Activated naive CD8-positive, alpha-beta T cell treated with anti-CD3 and anti-CD28 coated beads for 36 hours (primary cell): Measurements from ENCODE around the gene S100B. TPM values are rescaled to one million over a fixed set of nuclear protein-coding genes. Genes with fewer than 3 reads are reported as not detected.
A peak's percentile ranks its signal among the peaks of the same experiment; 100 is the strongest.

Experiments used
- DNase-seq: peaks from one replicate; pipeline ENCODE4 v3.0.0; 2021
- H3K27ac Mint-ChIP-seq: one replicate; pipeline ENCODE4 v1.8.0; 2022; ENCODE audit warnings: mild to moderate bottlenecking, moderate library complexity, mixed read lengths
- H3K27me3 Mint-ChIP-seq: one replicate; pipeline ENCODE4 v1.8.0; 2022; ENCODE audit warnings: mild to moderate bottlenecking, mixed read lengths
- H3K36me3 Mint-ChIP-seq: one replicate; pipeline ENCODE4 v1.8.0; 2021; ENCODE audit warnings: mild to moderate bottlenecking, mixed read lengths
- H3K4me1 Mint-ChIP-seq: one replicate; pipeline ENCODE4 v1.8.0; 2021; ENCODE audit warnings: mixed read lengths
- H3K4me3 Mint-ChIP-seq: one replicate; pipeline ENCODE4 v1.8.0; 2022; ENCODE audit warnings: mild to moderate bottlenecking, moderate library complexity, mixed read lengths
- H3K9me3 Mint-ChIP-seq: one replicate; pipeline ENCODE4 v1.8.0; 2022; ENCODE audit warnings: mixed read lengths
- total RNA-seq, 2 experiments: library from RNA; stranded (reverse); gene quantifications; one replicate each; pipeline ENCODE4 v1.2.3, GENCODE V29; 2021

Gene S100B
- total RNA-seq: 10 to 100 TPM in 1 of 2 experiments, 1 to 10 TPM in 1; 8.7 to 10.5 TPM

- H3K27ac Mint-ChIP-seq: peak within 1 kb of the TSS; percentile 83
- peak; percentile 44 for DNase-seq
- H3K27me3 Mint-ChIP-seq: no peaks in the 10 kb centered on the region
- H3K9me3 Mint-ChIP-seq: no peaks in the 10 kb centered on the region
- H3K36me3 Mint-ChIP-seq: no peaks in the 10 kb centered on the region
- H3K4me3 Mint-ChIP-seq: peak within 1 kb of the TSS; percentile 72
- peaks cover 56% of the 10 kb centered on the region for H3K4me1 Mint-ChIP-seq
These were observed at the start of gene S100B for GRCh38 chr21:46604975-46605766. S100B (minus strand) TSS chr21:46605082; CDS start chr21:46602415, 2,667 bp downstream.

GRCh38 chr21:46651121-46651520, 46.2 kb upstream of the S100B start:
- peaks cover 28% of the 10 kb centered on the region for H3K4me1 Mint-ChIP-seq
- peak overlapping the region; percentile 41 for H3K27ac Mint-ChIP-seq
- no peak for DNase-seq
- H3K36me3 Mint-ChIP-seq: peaks cover 73% of the 10 kb centered on the region
- H3K9me3 Mint-ChIP-seq: peaks cover 25% of the 10 kb centered on the region
- H3K4me3 Mint-ChIP-seq: no peak overlapping the region
- no peaks in the 10 kb centered on the region for H3K27me3 Mint-ChIP-seq

DNA sequence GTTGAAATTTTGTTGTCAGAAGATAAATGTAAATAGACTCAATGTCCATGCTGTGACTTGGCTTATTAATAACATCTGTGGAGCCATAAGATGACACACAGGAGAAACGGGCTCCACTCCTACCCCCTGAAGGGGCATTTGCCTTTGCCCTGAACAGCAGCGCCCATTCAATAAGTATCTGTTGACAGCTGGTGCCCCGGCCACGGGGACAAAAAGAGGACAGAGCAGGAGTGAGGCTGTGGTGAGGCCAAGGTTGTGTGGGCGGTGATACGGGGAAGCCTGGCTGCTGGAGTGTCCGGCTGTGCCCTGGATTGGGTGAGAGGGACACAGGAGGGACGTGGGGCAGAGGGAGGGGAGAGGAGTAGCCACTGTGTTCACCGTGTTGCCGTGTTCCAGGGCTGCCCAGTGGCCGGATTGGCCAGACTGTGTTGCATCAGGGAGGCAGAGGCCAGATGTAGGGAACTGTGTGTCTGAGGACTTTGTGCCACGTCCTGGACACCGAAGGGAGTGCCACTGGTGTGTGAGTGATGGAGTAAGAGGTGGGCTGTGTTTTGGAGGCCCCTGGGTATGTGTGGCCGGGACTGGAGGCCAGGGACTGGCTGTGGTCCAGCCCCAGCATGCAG, 45.7 kb upstream of the S100B start:
- peaks cover 73% of the 10 kb centered on the region for H3K36me3 Mint-ChIP-seq
- peaks cover 29% of the 10 kb centered on the region for H3K4me1 Mint-ChIP-seq
- no peak overlapping the region for H3K4me3 Mint-ChIP-seq
- peaks cover 20% of the 10 kb centered on the region for H3K9me3 Mint-ChIP-seq
- H3K27ac Mint-ChIP-seq: peak overlapping the region; percentile 41
- H3K27me3 Mint-ChIP-seq: no peaks in the 10 kb centered on the region
- no peak for DNase-seq

DNA sequence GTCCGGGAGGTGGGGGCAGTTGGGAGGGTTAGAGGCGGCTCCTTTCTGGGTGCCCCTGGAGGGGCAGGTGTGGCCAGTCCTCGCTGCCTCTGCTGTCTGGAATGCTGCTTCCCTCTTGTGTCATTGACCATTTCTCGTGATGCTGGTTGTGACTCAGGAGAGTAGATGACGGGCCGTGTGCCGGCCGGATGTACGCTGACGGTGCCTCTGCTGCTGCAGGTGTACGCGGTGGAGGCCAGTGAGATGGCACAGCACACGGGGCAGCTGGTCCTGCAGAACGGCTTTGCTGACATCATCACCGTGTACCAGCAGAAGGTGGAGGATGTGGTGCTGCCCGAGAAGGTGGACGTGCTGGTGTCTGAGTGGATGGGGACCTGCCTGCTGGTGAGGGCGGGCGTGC, 44.5 kb upstream of the S100B start:
- no peak overlapping the region for H3K4me3 Mint-ChIP-seq
- no peaks in the 10 kb centered on the region for H3K27me3 Mint-ChIP-seq
- no peak overlapping the region for H3K27ac Mint-ChIP-seq

GRCh38 chr21:46648539-46648938, 43.7 kb upstream of the S100B start:
- DNase-seq: no peak
- peaks cover 6% of the 10 kb centered on the region for H3K9me3 Mint-ChIP-seq
- H3K36me3 Mint-ChIP-seq: peaks cover 64% of the 10 kb centered on the region
- H3K27ac Mint-ChIP-seq: no peak overlapping the region
- no peak overlapping the region for H3K4me3 Mint-ChIP-seq
- no peaks in the 10 kb centered on the region for H3K27me3 Mint-ChIP-seq
- peaks cover 29% of the 10 kb centered on the region for H3K4me1 Mint-ChIP-seq

More for the DNA sequence above, 44.5 kb upstream of the S100B start:
- Mint-ChIP-seq H3K4me1 (peaks cover 29% of the 10 kb centered on the region), H3K36me3 (peaks cover 66% of the 10 kb centered on the region), H3K9me3 (peaks cover 10% of the 10 kb centered on the region)
- DNase-seq: no peak

DNA sequence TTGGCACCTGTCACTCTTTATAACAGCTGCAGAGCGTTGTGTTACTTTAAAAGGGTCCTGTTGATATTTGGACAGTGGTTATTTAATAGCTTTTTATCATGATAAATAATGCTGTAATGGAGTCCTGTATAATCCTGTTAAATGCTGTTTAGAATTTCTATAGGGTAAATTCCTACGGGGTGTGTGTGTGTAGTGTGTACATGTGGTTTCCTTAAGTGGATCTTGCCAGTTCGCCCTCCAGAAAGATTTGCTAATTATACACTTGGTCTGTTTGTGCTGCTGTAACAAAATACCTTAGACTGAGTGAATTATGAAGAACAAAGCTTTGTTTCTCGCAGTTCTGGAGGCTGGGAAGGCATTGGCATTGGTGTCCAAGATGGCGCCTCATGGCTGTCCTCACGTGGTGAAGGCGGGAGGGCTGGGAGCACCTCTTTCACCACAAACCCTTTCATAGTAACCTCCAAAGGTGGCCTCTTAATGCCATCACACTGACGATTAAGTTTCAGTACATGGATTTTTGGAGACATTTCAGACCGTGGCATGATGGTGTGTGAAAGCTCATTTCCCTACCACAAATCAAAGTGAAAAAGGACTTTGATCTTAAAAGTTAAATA, 41.8 kb upstream of the S100B start:
- no peaks in the 10 kb centered on the region for H3K27me3 Mint-ChIP-seq
- no peak for DNase-seq
- H3K36me3 Mint-ChIP-seq: peaks cover 50% of the 10 kb centered on the region
- no peak overlapping the region for H3K4me3 Mint-ChIP-seq
- peaks cover 6% of the 10 kb centered on the region for H3K9me3 Mint-ChIP-seq
- peak overlapping the region; percentile 85 for H3K27ac Mint-ChIP-seq
- peaks cover 33% of the 10 kb centered on the region for H3K4me1 Mint-ChIP-seq

DNA sequence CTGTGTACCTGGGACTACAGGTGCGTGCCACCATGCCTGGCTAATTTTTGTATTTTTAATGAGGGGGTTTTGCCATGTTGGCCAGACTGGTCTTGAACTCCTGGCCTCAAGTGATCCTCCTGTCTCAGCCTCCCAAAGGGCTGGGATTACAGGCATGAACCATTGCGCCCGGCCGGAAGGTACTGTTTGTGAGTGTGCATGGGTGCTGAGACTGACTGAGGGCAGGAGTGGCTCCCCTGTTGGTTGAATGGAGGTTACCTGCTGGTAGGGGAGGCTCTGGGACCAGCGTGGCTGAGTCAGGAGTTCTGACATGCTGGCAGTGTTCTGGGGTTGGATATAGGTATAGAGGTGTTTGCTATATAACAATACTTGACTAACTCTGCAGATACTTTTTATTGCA, 41.0 kb upstream of the S100B start:
- Mint-ChIP-seq H3K4me3 (no peak overlapping the region), H3K27ac (no peak overlapping the region), H3K9me3 (peaks cover 6% of the 10 kb centered on the region), H3K36me3 (peaks cover 52% of the 10 kb centered on the region), H3K27me3 (no peaks in the 10 kb centered on the region), H3K4me1 (peaks cover 39% of the 10 kb centered on the region)
- no peak for DNase-seq

DNA sequence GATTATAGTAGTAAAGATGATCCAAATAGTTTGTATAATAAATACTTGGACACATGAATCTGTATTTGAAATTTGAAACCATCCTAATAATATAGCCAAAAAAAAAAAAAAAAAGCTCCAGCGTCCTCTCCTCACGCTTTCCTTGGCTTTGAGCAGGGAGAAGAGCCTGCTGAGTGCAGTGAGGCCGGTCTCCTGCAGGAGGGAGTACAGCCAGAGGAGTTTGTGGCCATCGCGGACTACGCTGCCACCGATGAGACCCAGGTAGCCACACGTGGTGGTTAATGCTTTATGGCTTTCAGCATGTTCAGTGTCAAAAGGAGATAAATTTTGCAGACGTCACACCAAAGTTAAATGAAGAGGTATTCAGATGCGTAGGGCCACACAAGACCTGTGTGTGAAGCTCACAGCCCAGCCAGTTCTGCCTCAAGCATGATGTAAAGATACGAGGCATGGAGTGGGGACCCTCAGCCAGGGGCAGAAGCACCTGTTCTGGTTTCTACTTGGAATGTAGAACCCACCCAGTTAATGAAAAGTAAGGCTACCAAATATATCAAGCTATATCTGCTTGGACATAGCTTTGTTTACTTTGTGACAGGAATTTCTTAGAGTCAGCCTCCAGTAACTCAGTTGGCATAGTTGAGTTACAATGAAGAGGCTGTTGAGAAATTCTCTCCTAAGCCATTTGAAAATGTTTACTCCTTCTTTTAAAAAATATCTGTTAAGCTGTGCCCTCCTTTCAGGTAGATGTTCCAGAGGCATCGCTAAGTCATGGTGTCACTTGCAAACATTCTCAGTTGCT, 38.7 kb upstream of the S100B start:
- no peak for DNase-seq
- Mint-ChIP-seq H3K27me3 (no peaks in the 10 kb centered on the region), H3K4me3 (no peak overlapping the region), H3K36me3 (peaks cover 53% of the 10 kb centered on the region), H3K9me3 (peaks cover 6% of the 10 kb centered on the region), H3K27ac (no peak overlapping the region), H3K4me1 (peaks cover 49% of the 10 kb centered on the region)

- no peak overlapping the region for H3K27ac Mint-ChIP-seq
- no peak for DNase-seq
- peaks cover 5% of the 10 kb centered on the region for H3K9me3 Mint-ChIP-seq
- peaks cover 41% of the 10 kb centered on the region for H3K36me3 Mint-ChIP-seq
- H3K4me1 Mint-ChIP-seq: peaks cover 52% of the 10 kb centered on the region
- no peaks in the 10 kb centered on the region for H3K27me3 Mint-ChIP-seq
- no peak overlapping the region for H3K4me3 Mint-ChIP-seq
These were observed 36.8 kb upstream of the S100B start for GRCh38 chr21:46641656-46642055.

GRCh38 chr21:46639489-46640386, 34.9 kb upstream of the S100B start:
- Mint-ChIP-seq H3K36me3 (peaks cover 26% of the 10 kb centered on the region), H3K4me3 (peak overlapping the region; percentile 65), H3K9me3 (no peaks in the 10 kb centered on the region), H3K27ac (peak overlapping the region; percentile 78), H3K4me1 (peaks cover 54% of the 10 kb centered on the region), H3K27me3 (no peaks in the 10 kb centered on the region)
- no peak for DNase-seq

GRCh38 chr21:46637952-46638746, 33.3 kb upstream of the S100B start:
- H3K27ac Mint-ChIP-seq: peak overlapping the region; percentile 83
- no peak for DNase-seq
- no peaks in the 10 kb centered on the region for H3K27me3 Mint-ChIP-seq
- peak overlapping the region; percentile 67 for H3K4me3 Mint-ChIP-seq
- peaks cover 17% of the 10 kb centered on the region for H3K36me3 Mint-ChIP-seq
- peaks cover 69% of the 10 kb centered on the region for H3K4me1 Mint-ChIP-seq
- H3K9me3 Mint-ChIP-seq: no peaks in the 10 kb centered on the region

DNA sequence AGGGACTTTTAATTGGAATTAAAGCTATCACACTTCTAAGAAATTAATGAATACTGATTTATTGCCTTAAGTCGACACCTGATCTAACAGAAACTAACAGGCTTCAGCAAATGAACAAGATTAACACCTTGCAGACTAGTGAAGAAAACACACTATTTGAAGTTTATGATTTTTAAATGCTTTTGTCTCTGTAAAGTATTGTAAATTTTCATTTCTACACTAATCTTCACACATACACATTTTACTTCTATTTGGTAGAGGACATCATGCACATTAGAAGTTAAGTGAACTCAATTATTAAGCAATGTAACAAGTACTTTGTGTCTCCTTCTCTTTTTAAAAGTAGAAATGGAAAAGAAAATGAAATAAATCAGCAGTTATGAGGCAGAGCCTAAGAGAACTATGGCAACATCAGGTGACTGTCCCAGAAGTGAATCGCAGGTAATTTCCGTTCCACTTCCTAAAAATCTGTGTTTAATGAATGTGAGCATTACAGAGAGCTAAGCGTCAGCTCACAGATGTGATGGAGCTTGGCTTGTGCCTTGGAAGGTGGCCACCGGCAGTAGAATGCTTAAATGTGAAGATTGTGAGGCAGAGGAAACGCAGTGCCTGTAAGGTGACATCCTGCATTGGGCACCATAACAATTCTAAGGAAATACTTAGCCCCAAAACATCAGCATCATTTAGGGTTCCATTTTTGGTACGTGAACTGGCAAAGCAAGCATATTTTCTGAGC, 31.8 kb upstream of the S100B start:
- Mint-ChIP-seq H3K4me1 (peaks cover 76% of the 10 kb centered on the region), H3K9me3 (no peaks in the 10 kb centered on the region), H3K27me3 (no peaks in the 10 kb centered on the region), H3K4me3 (peak overlapping the region; percentile 93), H3K27ac (peak overlapping the region; percentile 94), H3K36me3 (peaks cover 16% of the 10 kb centered on the region)
- DNase-seq: no peak

- Mint-ChIP-seq H3K27me3 (no peaks in the 10 kb centered on the region), H3K9me3 (peaks cover 3% of the 10 kb centered on the region), H3K4me1 (peaks cover 74% of the 10 kb centered on the region), H3K27ac (peak overlapping the region; percentile 94), H3K4me3 (peak overlapping the region; percentile 93), H3K36me3 (peaks cover 16% of the 10 kb centered on the region)
- DNase-seq: no peak
These were observed 31.3 kb upstream of the S100B start for GRCh38 chr21:46636181-46636512.
